Endothelial cell of hepatic sinusoid (primary cell): ENCODE measurements around the gene NUP85.
"Not testable (repeated sequence)": the region's sequence is repeated elsewhere in the genome, so short reads cannot be mapped to it uniquely, and the experiment has no call there.

Experiments used
- in situ Hi-C: cut with HindIII; loops from 2 replicates; pipeline ENCODE4 v1.10.0; 2017; ENCODE audit warnings: low sequenced_read_pairs

Gene NUP85, protein sequence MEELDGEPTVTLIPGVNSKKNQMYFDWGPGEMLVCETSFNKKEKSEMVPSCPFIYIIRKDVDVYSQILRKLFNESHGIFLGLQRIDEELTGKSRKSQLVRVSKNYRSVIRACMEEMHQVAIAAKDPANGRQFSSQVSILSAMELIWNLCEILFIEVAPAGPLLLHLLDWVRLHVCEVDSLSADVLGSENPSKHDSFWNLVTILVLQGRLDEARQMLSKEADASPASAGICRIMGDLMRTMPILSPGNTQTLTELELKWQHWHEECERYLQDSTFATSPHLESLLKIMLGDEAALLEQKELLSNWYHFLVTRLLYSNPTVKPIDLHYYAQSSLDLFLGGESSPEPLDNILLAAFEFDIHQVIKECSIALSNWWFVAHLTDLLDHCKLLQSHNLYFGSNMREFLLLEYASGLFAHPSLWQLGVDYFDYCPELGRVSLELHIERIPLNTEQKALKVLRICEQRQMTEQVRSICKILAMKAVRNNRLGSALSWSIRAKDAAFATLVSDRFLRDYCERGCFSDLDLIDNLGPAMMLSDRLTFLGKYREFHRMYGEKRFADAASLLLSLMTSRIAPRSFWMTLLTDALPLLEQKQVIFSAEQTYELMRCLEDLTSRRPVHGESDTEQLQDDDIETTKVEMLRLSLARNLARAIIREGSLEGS

DNA sequence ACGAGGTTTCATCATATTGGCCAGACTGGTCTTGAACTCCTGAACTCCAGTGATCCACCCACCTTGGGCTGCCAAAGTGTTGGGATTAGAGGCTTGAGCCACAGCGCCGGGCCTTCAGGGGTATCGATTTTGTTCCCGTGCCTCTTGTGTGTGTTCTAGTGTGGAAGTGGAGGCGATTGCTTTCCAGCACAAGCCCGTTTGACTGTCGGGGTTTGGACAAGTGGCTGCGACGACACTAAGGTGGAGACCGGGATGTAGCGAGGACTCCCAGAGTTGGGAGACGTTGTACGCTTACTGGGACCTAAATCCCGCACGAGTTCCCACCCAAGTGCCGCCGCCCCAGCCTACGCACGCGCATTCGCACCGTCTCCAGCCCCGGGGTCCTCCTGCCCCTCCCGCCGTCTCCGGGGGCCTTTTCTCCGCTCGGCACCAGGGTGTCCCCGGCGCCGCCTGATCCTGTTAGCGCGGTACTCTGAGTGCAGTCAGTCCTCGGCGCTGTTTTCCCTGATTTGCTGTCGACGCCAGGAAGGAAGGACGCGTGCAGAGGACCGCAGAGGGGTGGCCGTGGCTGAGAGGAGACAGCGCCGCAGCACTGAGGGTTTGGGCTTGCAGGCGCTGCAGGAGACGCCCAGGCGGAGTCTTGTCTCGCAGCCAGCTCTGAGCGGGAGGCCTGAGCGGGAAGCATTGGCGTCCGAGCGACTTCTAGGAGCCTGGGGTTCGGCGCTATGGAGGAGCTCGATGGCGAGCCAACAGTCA lies at the start of gene NUP85:
Gene NUP85 (plus strand): TSS at position 643 of the 756 bp plus-strand sequence. CDS start 83 bp downstream, at position 726.
- in situ Hi-C loops: no loop called here

- in situ Hi-C loops: not testable (repeated sequence)
Observed at GRCh38 chr17:75158480-75158879, 47.0 kb upstream of the NUP85 start.

DNA sequence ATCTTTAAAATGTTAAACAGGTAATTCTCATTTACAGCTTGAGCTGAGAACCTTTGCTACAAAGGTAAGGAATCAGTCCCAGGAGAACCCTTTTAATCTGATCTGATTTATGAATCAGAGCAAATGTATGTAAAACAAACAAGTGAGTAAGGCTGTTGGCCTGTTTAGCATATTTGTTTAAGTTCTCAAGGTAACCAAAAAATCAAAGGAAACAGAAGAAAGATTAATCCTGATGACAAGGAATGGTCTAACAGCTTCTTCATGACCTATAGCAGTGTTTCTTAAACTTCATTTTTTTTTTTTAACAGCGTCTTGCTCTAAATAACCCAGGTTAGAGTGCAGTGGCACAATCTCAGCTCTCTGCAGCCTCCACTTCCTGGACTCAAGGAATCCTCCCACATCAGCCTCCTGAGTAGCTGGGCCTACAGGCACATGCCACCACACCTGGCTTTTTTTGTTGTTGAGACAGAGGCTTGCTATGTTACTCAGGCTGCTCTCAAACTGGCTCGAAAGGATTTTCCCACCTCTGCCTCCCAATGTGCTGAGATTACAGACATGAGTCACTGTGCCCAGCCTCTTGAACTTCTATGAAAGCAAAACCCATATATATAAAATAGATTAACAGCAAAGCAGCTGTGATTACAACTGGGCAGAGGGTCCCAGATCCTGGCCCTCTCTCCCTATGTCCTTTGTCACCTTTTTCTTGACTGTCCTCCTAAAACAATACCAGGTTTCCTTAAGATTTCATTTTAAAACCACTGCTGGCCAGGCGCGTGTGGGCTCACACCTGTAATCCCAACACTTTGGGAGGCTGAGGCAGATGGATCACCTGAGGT lies 46.1 kb upstream of the NUP85 start:
- in situ Hi-C loops: no loop called here

GRCh38 chr17:75160211-75160610 lies 45.3 kb upstream of the NUP85 start:
- in situ Hi-C loops: no loop called here

DNA sequence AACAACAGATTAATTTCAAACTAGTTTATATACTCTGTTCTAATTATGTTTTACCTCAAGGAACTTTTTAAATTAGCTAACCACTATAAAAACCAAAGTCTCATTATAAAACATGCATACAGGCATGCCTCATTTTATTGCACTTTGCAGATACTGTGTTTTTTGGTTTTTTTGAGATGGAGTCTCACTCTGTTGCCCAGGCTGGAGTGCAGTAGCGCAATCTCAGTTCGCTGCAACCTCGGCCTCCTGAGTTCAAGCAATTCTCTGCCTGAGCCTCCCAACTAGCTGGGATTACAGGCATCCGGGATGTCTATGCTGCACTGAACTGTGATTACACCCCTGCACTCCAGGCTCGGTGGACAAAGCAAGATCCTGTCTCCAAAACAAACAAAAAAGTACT lies 42.4 kb upstream of the NUP85 start:
- in situ Hi-C loops: no loop called here

DNA sequence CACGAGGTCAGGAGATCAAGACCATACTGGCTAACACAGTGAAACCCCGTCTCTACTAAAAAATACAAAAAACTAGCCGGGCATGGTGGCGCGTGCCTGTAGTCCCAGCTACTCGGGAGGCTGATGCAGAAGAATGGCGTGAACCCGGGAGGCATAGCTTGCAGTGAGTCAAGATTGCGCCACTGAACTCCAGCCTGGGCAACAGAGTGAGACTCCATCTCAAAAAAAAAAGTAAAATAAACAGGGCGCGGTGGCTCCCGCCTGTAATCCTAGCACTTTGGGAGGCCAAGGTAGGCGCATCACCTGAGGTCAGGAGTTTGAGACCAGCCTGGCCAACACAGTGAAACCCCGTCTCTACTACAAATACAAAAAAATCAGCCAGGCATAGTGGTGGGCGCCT lies 40.9 kb upstream of the NUP85 start:
- in situ Hi-C loops: not testable (repeated sequence)

- in situ Hi-C loops: no loop called here
Observed at GRCh38 chr17:75168998-75169397, 36.5 kb upstream of the NUP85 start.

- in situ Hi-C loops: no loop called here
Observed at GRCh38 chr17:75173526-75173925, 32.0 kb upstream of the NUP85 start.

DNA sequence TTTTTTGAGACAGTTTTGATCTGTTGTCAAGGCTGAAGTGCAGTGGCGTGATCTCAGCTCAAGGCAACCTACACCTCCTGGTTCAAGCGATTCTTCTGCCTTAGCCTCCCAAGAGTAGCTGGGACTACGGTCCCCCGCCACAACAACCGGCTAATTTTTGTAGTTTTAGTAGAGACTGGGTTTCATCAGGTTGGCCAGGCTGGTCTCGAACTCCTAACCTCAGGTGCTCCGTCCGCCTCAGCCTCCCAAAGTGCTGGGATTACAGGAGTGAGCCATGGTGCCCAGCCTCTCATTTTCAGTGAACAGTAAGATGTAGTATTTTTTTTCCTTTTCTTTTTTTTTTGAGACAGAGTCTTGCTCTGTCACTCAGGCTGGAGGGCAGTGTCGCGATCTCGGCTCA lies 30.5 kb upstream of the NUP85 start:
- in situ Hi-C loops: no loop called here

DNA sequence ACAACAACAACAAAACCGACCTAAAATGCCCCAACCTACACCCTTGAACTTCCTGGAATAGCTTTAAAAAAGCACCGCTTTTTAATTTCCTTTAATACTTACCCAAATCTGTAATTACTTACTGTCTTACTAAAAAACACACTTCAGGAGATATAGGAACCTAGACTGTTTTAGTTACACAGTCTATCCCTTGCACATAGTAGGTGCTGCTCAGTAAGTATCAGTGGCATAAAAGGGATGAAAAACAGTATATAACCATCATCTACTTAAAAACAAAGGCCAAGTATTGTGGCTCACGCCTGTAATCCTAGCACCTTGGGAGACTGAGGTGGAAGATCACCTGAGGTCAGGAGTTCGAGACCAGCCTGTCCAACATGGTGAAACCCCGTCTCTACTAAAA lies 28.9 kb upstream of the NUP85 start:
- in situ Hi-C loops: no loop called here

GRCh38 chr17:75178453-75178852 lies 27.0 kb upstream of the NUP85 start:
- in situ Hi-C loops: no loop called here

GRCh38 chr17:75181110-75181509 lies 24.4 kb upstream of the NUP85 start:
- in situ Hi-C loops: no loop called here

GRCh38 chr17:75181608-75182318 lies 23.7 kb upstream of the NUP85 start:
- in situ Hi-C loops: no loop called here

DNA sequence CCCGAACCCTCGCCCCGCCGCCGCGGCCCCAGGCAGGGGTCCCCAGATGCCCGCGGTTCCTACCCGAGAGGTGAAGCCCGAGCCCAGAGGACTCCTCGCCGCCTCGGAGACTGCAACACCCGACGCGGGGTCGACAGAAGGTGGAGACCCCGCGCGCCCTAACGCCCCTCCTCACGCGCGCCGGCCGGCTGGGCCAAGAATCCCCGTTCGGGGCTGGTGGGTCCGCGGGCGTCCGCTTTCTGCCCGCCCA lies 23.2 kb upstream of the NUP85 start:
- in situ Hi-C loops: no loop called here

- in situ Hi-C loops: no loop called here
Observed at GRCh38 chr17:75182569-75183436, 22.7 kb upstream of the NUP85 start, which contains the start of gene SUMO2. SUMO2 (minus strand) TSS chr17:75182959; CDS start chr17:75182834, 125 bp downstream.

DNA sequence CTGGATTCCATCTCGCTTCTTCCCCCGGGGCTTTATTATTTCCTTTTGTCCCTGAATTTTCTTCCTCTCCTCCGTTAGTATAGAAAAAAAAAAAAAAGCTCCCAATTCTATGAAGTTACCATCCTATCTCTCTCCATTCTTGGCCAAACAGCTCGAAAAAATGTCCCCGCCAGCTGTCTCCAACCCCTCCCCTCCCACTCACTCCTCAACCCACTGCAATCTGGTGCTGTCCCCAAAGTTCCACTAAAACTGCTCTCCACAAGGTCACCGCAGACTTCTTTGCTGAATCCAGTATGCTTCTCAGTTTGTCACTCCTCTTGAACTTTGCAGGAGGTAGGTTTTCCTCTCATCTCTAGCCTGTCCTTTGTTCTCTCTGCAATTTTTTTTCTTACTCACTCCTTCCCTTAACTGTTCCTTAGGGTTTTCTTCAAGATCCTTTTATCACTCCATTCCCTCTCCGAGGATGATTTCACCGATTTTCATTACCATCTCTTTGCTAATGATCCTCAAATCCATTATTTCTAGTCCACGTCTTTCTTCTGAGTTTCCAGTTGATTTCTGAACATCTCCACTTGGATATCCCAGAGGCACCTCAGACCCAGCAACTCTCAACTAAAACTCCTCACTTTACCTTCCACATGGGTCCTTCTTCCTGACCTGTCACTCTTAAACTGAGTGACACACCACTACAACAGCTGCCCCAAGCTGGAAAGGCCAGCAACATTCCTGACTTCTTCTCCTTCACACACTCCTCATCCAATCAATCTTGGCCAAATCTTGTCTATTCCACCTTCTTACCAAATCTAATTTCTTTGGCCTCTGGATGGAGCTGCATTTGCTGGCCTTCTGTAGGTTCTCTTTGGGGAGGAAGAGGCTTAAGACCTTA lies 21.2 kb upstream of the NUP85 start:
- in situ Hi-C loops: no loop called here

DNA sequence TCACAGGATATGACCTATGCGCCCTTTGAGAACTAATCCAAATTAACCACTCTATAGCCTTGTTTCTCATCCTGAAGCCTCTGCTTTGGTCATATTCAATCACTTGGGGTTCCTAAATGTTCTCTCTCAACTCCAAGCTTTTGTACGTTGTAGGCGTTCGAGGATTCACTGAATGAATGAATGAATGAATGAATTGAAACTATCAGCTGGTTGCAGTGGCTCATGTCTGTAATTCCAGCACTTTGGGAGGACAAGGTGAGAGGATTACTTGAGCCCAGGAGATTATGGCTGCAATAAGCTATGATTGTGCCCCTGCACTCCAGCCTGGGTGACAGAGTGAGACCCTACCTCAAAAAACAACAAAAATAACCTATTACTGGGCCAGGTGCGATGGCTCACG lies 16.9 kb upstream of the NUP85 start:
- in situ Hi-C loops: no loop called here

- in situ Hi-C loops: no loop called here
Observed at GRCh38 chr17:75191584-75191983, 13.9 kb upstream of the NUP85 start.
